Transverse colon (tissue), 4 donors: ENCODE data around the gene ALPK1. TPM values are rescaled to one million over a fixed set of nuclear protein-coding genes. Genes with fewer than 3 reads are reported as not detected.

Experiments
- DNase-seq: peaks from one replicate; pipeline ENCODE4 v3.0.0-alpha.2; 2019
- H3K27ac ChIP-seq, 4 donors: fragments of 200-600 bp; sonication (generic); 2 replicates each; pipeline ENCODE4 v1.5.1; 2016 to 2018; ENCODE audit warnings: inconsistent platforms in 4 of 4
- H3K27me3 ChIP-seq: fragments of 200-600 bp; sonication (generic); 2 replicates; pipeline ENCODE4 v1.5.1; 2017; ENCODE audit warnings: inconsistent platforms
- H3K36me3 ChIP-seq, 4 donors: fragments of 200-600 bp; sonication (generic); 2 replicates each; pipeline ENCODE4 v1.5.1; 2017 to 2019; ENCODE audit warnings: inconsistent platforms in 4 of 4
- H3K4me1 ChIP-seq, 4 donors: fragments of 200-600 bp; sonication (generic); 2 replicates each; pipeline ENCODE4 v1.5.1; 2017 to 2020; ENCODE audit warnings: inconsistent platforms in 4 of 4
- H3K4me3 ChIP-seq, 4 donors: fragments of 200-600 bp; sonication (generic); 1 replicate in 1 of 4; 2 replicates in 3 of 4; pipeline versions ENCODE4 v1.5.1 to v1.6.1; 2017 to 2019; ENCODE audit warnings: inconsistent platforms in 4 of 4
- H3K9me3 ChIP-seq, 2 donors: fragments of 200-600 bp; sonication (generic); 2 replicates each; pipeline ENCODE4 v1.5.1; 2017 to 2019; ENCODE audit warnings: inconsistent platforms in 2 of 2
- EP300 ChIP-seq: sonication (generic); formaldehyde crosslinking; IDR thresholded peaks from one replicate; pipeline ENCODE4 v1.6.1; 2017; ENCODE audit warnings: antibody characterized with exemption, low read depth
- POLR2A ChIP-seq: fragments of 450-650 bp; IDR thresholded peaks from one replicate; pipeline ENCODE4 v1.6.1; 2016; ENCODE audit warnings: antibody characterized with exemption, mild to moderate bottlenecking, moderate library complexity
- POLR2AphosphoS5 ChIP-seq, 3 donors: sonication (generic); formaldehyde crosslinking; IDR thresholded peaks; one replicate each; pipeline ENCODE4 v1.6.1; 2016; ENCODE audit warnings: antibody characterized with exemption in 3 of 3
- WGBS, 2 donors: methylation state at CpG; one replicate each; pipeline ENCODE4 v1.1.5; 2018; ENCODE audit warnings: low coverage in 1 of 2; 5-methylcytosine and 5-hydroxymethylcytosine counted together
- in situ Hi-C, 4 donors: fragments of 200-750 bp; cut with MboI; loops; one replicate each; pipeline versions ENCODE4 v1.15.0 to v1.15.1; 2017; ENCODE audit warnings: low sequenced_read_pairs in 3 of 4, low pct_ligation_motif_present in 1 of 4, low pct_unique_long_range_greater_than_20kb in 1 of 4
- intact Hi-C: fragments of 100-400 bp; cut with DNase I; formaldehyde crosslinking; loops from one replicate; pipeline ENCODE4 v1.15.1; 2023; ENCODE audit warnings: low total_unique reads
- total RNA-seq, 4 donors: library from RNA; depleted of rRNA; stranded (reverse); fragments of >200 nt; gene quantifications; one replicate each; pipeline ENCODE4 v1.1.0, GENCODE V29; 2016
- TF ChIP-seq, protein P1 (sequence below), 5 experiments: fragments of 200-600 bp in 3 of 5; fragments of 450-650 bp in 2 of 5; sonication (generic) in 3 of 5; IDR thresholded peaks; 1 replicate in 2 of 5; 2 replicates in 3 of 5; pipeline ENCODE4 v1.5.1; 2016 to 2017; ENCODE audit warnings: antibody characterized with exemption in 5 of 5, inconsistent platforms in 3 of 5, mild to moderate bottlenecking in 2 of 5, moderate library complexity in 1 of 5

Gene ALPK1
- total RNA-seq, 4 donors from 2014 or later = 15.5 to 45.1 (median 27.4) TPM

DNA sequence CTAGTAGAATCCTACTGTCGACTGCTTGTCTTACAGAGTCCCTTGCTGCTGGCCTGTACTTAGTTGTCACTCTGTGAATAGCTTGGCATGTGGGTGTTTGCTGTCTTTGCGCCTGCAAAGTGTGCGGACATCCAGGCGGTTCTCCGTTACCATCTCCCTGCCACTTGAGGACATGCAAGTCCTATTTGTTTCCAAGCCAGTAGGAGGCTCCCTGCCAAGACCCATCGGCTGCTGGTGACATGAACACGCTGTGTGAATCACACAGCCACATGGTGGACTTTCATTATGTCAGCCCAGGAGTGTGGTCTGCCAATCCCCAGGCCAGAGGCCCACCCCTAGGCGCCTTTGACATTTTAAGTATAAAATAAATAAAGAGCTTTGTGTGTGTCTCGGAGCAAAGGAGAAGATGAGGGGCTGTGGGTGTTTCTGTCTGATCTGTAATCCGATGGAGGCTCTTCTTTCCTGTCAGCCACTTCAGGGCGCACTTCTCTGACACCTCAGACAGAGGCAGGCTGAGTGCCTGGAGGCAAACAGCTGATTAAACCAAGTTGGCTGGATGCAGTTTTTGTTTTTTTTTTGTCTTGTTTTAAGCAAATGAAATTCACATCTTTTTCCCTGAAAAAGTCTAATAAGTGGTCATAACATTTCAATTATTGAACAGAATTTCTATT lies 51.5 kb downstream of the ALPK1 start:
- intact Hi-C loops = no loop called here
- H3K36me3 ChIP-seq = no peaks in the 10 kb centered on the region
- no peak overlapping the region for H3K4me3 ChIP-seq
- H3K9me3 ChIP-seq = no peaks in the 10 kb centered on the region
- WGBS, 2 donors = 73 to 78% methylated on average over 2 to 11 of the region's 11 CpGs
- TF ChIP-seq POLR2AphosphoS5 (IDR thresholded peaks at IDR 0.05) (no peak), POLR2A (no peak), EP300 (no peak)
- TF ChIP-seq, protein P1, sequence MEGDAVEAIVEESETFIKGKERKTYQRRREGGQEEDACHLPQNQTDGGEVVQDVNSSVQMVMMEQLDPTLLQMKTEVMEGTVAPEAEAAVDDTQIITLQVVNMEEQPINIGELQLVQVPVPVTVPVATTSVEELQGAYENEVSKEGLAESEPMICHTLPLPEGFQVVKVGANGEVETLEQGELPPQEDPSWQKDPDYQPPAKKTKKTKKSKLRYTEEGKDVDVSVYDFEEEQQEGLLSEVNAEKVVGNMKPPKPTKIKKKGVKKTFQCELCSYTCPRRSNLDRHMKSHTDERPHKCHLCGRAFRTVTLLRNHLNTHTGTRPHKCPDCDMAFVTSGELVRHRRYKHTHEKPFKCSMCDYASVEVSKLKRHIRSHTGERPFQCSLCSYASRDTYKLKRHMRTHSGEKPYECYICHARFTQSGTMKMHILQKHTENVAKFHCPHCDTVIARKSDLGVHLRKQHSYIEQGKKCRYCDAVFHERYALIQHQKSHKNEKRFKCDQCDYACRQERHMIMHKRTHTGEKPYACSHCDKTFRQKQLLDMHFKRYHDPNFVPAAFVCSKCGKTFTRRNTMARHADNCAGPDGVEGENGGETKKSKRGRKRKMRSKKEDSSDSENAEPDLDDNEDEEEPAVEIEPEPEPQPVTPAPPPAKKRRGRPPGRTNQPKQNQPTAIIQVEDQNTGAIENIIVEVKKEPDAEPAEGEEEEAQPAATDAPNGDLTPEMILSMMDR (IDR thresholded peaks at IDR 0.05) = no peak
- no peaks in the 10 kb centered on the region for H3K27me3 ChIP-seq
- DNase-seq = no peak
- H3K27ac ChIP-seq = no peak overlapping the region
- in situ Hi-C loops = no loop called here
- no peaks in the 10 kb centered on the region for H3K4me1 ChIP-seq

DNA sequence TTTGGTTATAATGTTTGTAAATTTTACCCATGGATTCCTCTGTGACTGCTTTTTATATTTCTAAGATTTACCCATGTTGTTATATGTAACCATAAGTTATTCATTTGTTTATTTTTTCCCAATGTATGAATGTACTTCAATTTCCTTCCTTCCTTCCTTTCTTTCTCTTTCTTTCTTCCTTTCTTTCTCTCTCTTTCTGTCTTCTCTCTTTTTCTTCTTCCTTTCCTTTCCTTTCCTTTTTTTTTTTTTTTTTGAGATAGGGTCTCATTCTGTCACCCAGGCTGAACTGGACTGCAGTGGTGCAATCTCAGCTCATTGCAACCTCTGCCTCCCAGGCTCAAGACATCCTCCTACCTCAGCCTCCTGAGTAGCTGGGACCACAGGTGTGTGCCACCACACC lies 55.6 kb downstream of the ALPK1 start:
- DNase-seq = no peak
- no peak overlapping the region for H3K4me3 ChIP-seq
- H3K36me3 ChIP-seq = no peaks in the 10 kb centered on the region
- no peak for TF ChIP-seq POLR2AphosphoS5 (IDR thresholded peaks at IDR 0.05)
- TF ChIP-seq, protein P1 (IDR thresholded peaks at IDR 0.05) = no peak
- no peak for TF ChIP-seq EP300
- no peak for TF ChIP-seq POLR2A
- no peak overlapping the region for H3K27ac ChIP-seq
- H3K9me3 ChIP-seq = no peaks in the 10 kb centered on the region
- no peaks in the 10 kb centered on the region for H3K4me1 ChIP-seq
- intact Hi-C loops = no loop called here
- in situ Hi-C loops = no loop called here
- H3K27me3 ChIP-seq = no peaks in the 10 kb centered on the region

DNA sequence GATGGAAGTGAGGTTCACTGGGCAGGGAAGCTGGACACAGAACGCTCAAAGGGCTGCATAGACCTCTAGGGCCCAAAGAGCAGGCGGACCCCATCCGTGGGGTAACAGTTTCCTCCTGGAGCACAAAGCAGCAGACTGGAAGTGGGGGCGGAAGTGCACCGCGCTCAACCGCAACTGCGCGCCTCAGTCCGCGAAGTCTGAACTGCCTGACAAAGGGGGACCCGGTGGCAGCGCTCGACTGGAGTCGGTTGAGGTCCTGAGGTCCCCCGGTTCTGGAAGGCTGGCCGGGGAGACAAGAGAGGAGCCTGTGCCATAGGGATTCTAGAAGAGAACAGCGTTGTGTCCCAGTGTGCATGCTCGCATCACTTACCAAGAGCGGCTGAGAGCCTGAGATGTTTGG lies 58.5 kb downstream of the ALPK1 start:
- H3K36me3 ChIP-seq = no peaks in the 10 kb centered on the region
- in situ Hi-C loops = no loop called here

DNA sequence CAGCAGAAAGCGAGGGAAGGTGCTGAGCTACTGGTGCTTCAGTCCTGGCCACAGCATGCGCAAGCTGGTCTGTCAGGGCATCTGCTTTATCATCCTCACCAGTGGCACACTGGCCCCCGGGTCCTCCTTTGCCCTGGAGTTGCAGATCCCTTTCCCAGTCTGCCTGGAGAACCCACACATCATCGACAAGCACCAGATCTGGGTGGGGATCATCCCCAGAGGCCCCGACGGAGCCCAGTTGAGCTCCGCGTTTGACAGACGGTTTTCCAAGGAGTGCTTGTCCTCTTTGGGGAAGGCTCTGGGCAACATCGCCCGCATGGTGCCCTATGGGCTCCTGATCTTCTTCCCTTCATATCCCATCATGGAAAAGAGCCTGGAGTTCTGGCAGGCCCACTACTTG lies 60.3 kb downstream of the ALPK1 start:
- H3K4me1 ChIP-seq = no peaks in the 10 kb centered on the region
- no peaks in the 10 kb centered on the region for H3K27me3 ChIP-seq
- peaks cover 0 to 3% of the 10 kb centered on the region in 2 donors for H3K9me3 ChIP-seq
- no peak overlapping the region for H3K27ac ChIP-seq
- in situ Hi-C loops = no loop called here
- TF ChIP-seq EP300 = no peak
- no peak for TF ChIP-seq POLR2AphosphoS5 (IDR thresholded peaks at IDR 0.05)
- TF ChIP-seq POLR2A = no peak
- TF ChIP-seq, protein P1 (IDR thresholded peaks at IDR 0.05) = no peak
- intact Hi-C loops = no loop called here
- H3K4me3 ChIP-seq = no peak overlapping the region
- no peak for DNase-seq
- WGBS, 2 donors = 95% methylated on average over 11 of the region's 11 CpGs; no CpG with 5 or more reads in 1 of the 2 donors
- H3K36me3 ChIP-seq = no peaks in the 10 kb centered on the region

More for the DNA sequence above, 58.5 kb downstream of the ALPK1 start:
- 98% methylated on average over 20 of the region's 20 CpGs; no CpG with 5 or more reads in 1 of the 2 donors for WGBS, 2 donors
- Histone ChIP-seq H3K27me3 (no peaks in the 10 kb centered on the region), H3K4me3 (no peak overlapping the region), H3K27ac (no peak overlapping the region), H3K9me3 (no peaks in the 10 kb centered on the region), H3K4me1 (no peaks in the 10 kb centered on the region)
- intact Hi-C loops = no loop called here
- TF ChIP-seq POLR2A (no peak), EP300 (no peak), POLR2AphosphoS5 (IDR thresholded peaks at IDR 0.05) (no peak)
- TF ChIP-seq, protein P1 (IDR thresholded peaks at IDR 0.05) = no peak
- no peak for DNase-seq
